Measurements from ENCODE around the gene SLC27A2.
"Not testable (repeated sequence)": the region's sequence is repeated elsewhere in the genome, so short reads cannot be mapped to it uniquely, and the experiment has no call there.

The SLC27A2 gene

GRCh38 chr15:50181969-50182218 lies at the start of gene SLC27A2:
SLC27A2 (plus strand) TSS chr15:50182196; CDS start chr15:50182428, 232 bp downstream.
- no peak for DNase-seq (ENCODE audit: low read depth in 2 of 2)

GRCh38 chr15:50132251-50132984 lies 49.6 kb upstream of the SLC27A2 start:
- DNase-seq (ENCODE audit: low read depth in 2 of 2): not testable (repeated sequence)

GRCh38 chr15:50134524-50135024 lies 47.4 kb upstream of the SLC27A2 start:
- no peak for DNase-seq (ENCODE audit: low read depth in 2 of 2)

GRCh38 chr15:50135031-50135551 lies 46.9 kb upstream of the SLC27A2 start:
- DNase-seq (ENCODE audit: low read depth in 2 of 2): peak in 1 of 2 donors; percentile 15

- peak in 1 of 2 donors; percentile 45 for DNase-seq (ENCODE audit: low read depth in 2 of 2)
These were observed 44.6 kb upstream of the SLC27A2 start for GRCh38 chr15:50137330-50137761.

- DNase-seq (ENCODE audit: low read depth in 2 of 2): no peak
These were observed 44.1 kb upstream of the SLC27A2 start for GRCh38 chr15:50137893-50138292.

GRCh38 chr15:50138391-50138790 lies 43.6 kb upstream of the SLC27A2 start:
- no peak for DNase-seq (ENCODE audit: low read depth in 2 of 2)

GRCh38 chr15:50140098-50140497 lies 41.9 kb upstream of the SLC27A2 start:
- DNase-seq (ENCODE audit: low read depth in 2 of 2): no peak

- DNase-seq (ENCODE audit: low read depth in 2 of 2): no peak
These were observed 41.0 kb upstream of the SLC27A2 start for GRCh38 chr15:50140983-50141382.

GRCh38 chr15:50141856-50142255 lies 40.1 kb upstream of the SLC27A2 start:
- DNase-seq (ENCODE audit: low read depth in 2 of 2): no peak

- DNase-seq (ENCODE audit: low read depth in 2 of 2): no peak
These were observed 38.6 kb upstream of the SLC27A2 start for GRCh38 chr15:50143255-50143860.

GRCh38 chr15:50144341-50145120 lies 37.5 kb upstream of the SLC27A2 start:
- no peak for DNase-seq (ENCODE audit: low read depth in 2 of 2)

GRCh38 chr15:50145451-50145872 lies 36.5 kb upstream of the SLC27A2 start:
- DNase-seq (ENCODE audit: low read depth in 2 of 2): no peak

- DNase-seq (ENCODE audit: low read depth in 2 of 2): no peak
These were observed 35.4 kb upstream of the SLC27A2 start for GRCh38 chr15:50146632-50147031.

- DNase-seq (ENCODE audit: low read depth in 2 of 2): no peak
These were observed 33.5 kb upstream of the SLC27A2 start for GRCh38 chr15:50148362-50148963.

- no peak for DNase-seq (ENCODE audit: low read depth in 2 of 2)
These were observed 32.9 kb upstream of the SLC27A2 start for GRCh38 chr15:50149090-50149489.

- no peak for DNase-seq (ENCODE audit: low read depth in 2 of 2)
These were observed 31.6 kb upstream of the SLC27A2 start for GRCh38 chr15:50150349-50150748.

GRCh38 chr15:50150851-50151250 lies 31.1 kb upstream of the SLC27A2 start:
- no peak for DNase-seq (ENCODE audit: low read depth in 2 of 2)

GRCh38 chr15:50151476-50151875 lies 30.5 kb upstream of the SLC27A2 start:
- no peak for DNase-seq (ENCODE audit: low read depth in 2 of 2)

- not testable (repeated sequence) for DNase-seq (ENCODE audit: low read depth in 2 of 2)
These were observed 23.8 kb upstream of the SLC27A2 start for GRCh38 chr15:50158236-50158635.

- no peak for DNase-seq (ENCODE audit: low read depth in 2 of 2)
These were observed 18.9 kb upstream of the SLC27A2 start for GRCh38 chr15:50162969-50163718.

Measured in stimulated activated CD8-positive, alpha-beta memory T cell treated with anti-CD3 and anti-CD28 coated beads, Interleukin-2, amount 100 ng/mL, for 48 hours (primary cell).